ENCODE measurements around the gene MTCL3.

The MTCL3 gene

DNA sequence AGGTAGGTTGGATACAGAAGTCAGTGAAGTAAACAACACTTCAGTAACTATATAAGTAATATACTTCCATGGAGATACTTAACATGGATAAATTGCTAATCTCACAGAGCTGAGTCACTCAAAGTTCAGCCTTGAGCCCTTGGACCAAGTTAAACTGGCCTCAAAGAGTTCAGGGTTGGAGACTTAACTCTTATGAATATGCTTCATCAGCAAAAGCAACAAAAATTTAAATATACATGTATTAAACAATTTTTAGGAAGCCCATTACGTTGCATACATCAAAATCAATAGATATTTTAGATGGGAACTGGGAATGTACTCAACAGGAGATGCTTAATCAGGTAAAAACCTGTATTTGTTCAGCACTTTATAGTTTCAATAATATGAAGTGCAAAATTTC, 12.2 kb downstream of the MTCL3 start:
- H3K27me3 Mint-ChIP-seq (ENCODE audit: low read depth) = no peaks in the 10 kb centered on the region
- Histone ChIP-seq H2BK15ac (ENCODE audit: low read depth, low read length) (no peak overlapping the region), H3K4ac (ENCODE audit: low read depth, low read length) (no peak overlapping the region), H3K79me2 (ENCODE audit: insufficient read depth, low read length) (no peaks in the 10 kb centered on the region), H4K91ac (ENCODE audit: insufficient read length, low read depth, low read length) (no peak overlapping the region), H3K18ac (ENCODE audit: insufficient read length, low read depth, low read length) (no peak overlapping the region), H3K14ac (ENCODE audit: insufficient read depth, low read length) (no peak overlapping the region), H4K8ac (replicated peaks; ENCODE audit: insufficient read length, low read depth, low read length) (no peak overlapping the region), H4K20me1 (ENCODE audit: control insufficient read depth, insufficient read depth, insufficient read length) (no peaks in the 10 kb centered on the region), H2AK5ac (ENCODE audit: insufficient read length, low read length) (no peak overlapping the region), H2BK20ac (ENCODE audit: low read depth, low read length, poor library complexity, severe bottlenecking) (no peak overlapping the region), H3K9me3 (ENCODE audit: control insufficient read depth, low read depth, low read length) (no peaks in the 10 kb centered on the region), H2BK5ac (ENCODE audit: insufficient read length, low read length) (no peak overlapping the region), H3K9ac (ENCODE audit: extremely low read depth, insufficient read length, low read length) (no peak overlapping the region), H3K56ac (ENCODE audit: insufficient read length, low read depth, low read length) (no peak overlapping the region), H3K27me3 (ENCODE audit: insufficient read depth, low read length) (no peaks in the 10 kb centered on the region), H3K27ac (ENCODE audit: insufficient read length, low read depth, low read length) (no peak overlapping the region), H3K79me1 (ENCODE audit: insufficient read depth, low read depth, low read length, poor library complexity, severe bottlenecking) (peaks cover 2% of the 10 kb centered on the region), H4K5ac (ENCODE audit: insufficient read length, low read depth, low read length) (no peak overlapping the region), H3K23me2 (ENCODE audit: insufficient read length, low read depth, low read length, poor library complexity, severe bottlenecking) (no peaks in the 10 kb centered on the region), H3K23ac (ENCODE audit: insufficient read length, low read depth, low read length) (no peak overlapping the region), H3K4me2 (ENCODE audit: insufficient read depth, insufficient read length, low read length) (no peak overlapping the region), H2BK12ac (ENCODE audit: insufficient read length, low read depth, low read length) (no peak overlapping the region), H2BK120ac (ENCODE audit: low read depth, low read length, poor library complexity, severe bottlenecking) (no peak overlapping the region), H2AFZ (ENCODE audit: low read length) (no peak overlapping the region), H3K4me1 (ENCODE audit: insufficient read depth, low read length) (no peaks in the 10 kb centered on the region), H3T11ph (ENCODE audit: low read length) (no peak overlapping the region)
- no peak for DNase-seq
- WGBS (ENCODE audit: extremely low coverage, insufficient read length, low lambda C conversion rate) = no CpG with 5 or more reads among the region's 1 CpG
- no peak overlapping the region for H3K4me3 Mint-ChIP-seq
- peaks cover 6 to 37% (median 21%) of the 10 kb centered on the region in 3 experiments; a peak in 6 of 7 replicates for H3K36me3 Mint-ChIP-seq (ENCODE audit: insufficient read depth in 1 of 3, low read depth in 3 of 3)
- H3K9me3 Mint-ChIP-seq = no peaks in the 10 kb centered on the region
- H3K27ac Mint-ChIP-seq = no peak overlapping the region
- TF ChIP-seq, protein P1, sequence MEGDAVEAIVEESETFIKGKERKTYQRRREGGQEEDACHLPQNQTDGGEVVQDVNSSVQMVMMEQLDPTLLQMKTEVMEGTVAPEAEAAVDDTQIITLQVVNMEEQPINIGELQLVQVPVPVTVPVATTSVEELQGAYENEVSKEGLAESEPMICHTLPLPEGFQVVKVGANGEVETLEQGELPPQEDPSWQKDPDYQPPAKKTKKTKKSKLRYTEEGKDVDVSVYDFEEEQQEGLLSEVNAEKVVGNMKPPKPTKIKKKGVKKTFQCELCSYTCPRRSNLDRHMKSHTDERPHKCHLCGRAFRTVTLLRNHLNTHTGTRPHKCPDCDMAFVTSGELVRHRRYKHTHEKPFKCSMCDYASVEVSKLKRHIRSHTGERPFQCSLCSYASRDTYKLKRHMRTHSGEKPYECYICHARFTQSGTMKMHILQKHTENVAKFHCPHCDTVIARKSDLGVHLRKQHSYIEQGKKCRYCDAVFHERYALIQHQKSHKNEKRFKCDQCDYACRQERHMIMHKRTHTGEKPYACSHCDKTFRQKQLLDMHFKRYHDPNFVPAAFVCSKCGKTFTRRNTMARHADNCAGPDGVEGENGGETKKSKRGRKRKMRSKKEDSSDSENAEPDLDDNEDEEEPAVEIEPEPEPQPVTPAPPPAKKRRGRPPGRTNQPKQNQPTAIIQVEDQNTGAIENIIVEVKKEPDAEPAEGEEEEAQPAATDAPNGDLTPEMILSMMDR (conservative IDR thresholded peaks at IDR 0.05) = no peak
- peaks cover 0 to 3% of the 10 kb centered on the region in 2 experiments; a peak in 3 of 4 replicates for H3K4me1 Mint-ChIP-seq

All from H9 (cell line).